Heart left ventricle (tissue), 16 donors: Measurements from ENCODE around the gene UBTD1. TPM values are rescaled to one million over a fixed set of nuclear protein-coding genes. Genes with fewer than 3 reads are reported as not detected.

ENCODE experiments used
- ATAC-seq, 4 donors: fragments of 200-7000 bp; cut with Tn5 transposase; one replicate each; pipeline ENCODE4 v1.9.1; 2020 to 2022; ENCODE audit warnings: moderate library complexity in 4 of 4, mild to moderate bottlenecking in 3 of 4, moderate number of reproducible peaks in 1 of 4
- DNase-seq, 5 donors: peaks; one replicate each; pipeline ENCODE4 v3.0.0-alpha.2; 2020
- H3K27ac ChIP-seq, 12 donors: fragments of 200-600 bp; sonication (generic) in 4 of 12; one replicate each; pipeline versions ENCODE4 v1.5.0 to v1.8.0; 2016 to 2022; ENCODE audit warnings: mild to moderate bottlenecking in 2 of 12
- H3K27me3 ChIP-seq, 9 donors: fragments of 200-600 bp; sonication (generic) in 2 of 9; one replicate each; pipeline versions ENCODE4 v1.5.1 to v1.8.0; 2016 to 2022; ENCODE audit warnings: mild to moderate bottlenecking in 3 of 9
- H3K36me3 ChIP-seq, 9 donors: fragments of 200-600 bp; sonication (generic) in 2 of 9; one replicate each; pipeline versions ENCODE4 v1.5.0 to v1.8.0; 2018 to 2022; ENCODE audit warnings: mild to moderate bottlenecking in 2 of 9
- H3K4me1 ChIP-seq, 12 donors: fragments of 200-600 bp; sonication (generic) in 4 of 12; one replicate each; pipeline versions ENCODE4 v1.5.0 to v1.8.0; 2016 to 2022; ENCODE audit warnings: mild to moderate bottlenecking in 3 of 12
- H3K4me3 ChIP-seq, 12 donors: fragments of 200-600 bp; sonication (generic) in 4 of 12; one replicate each; pipeline versions ENCODE4 v1.5.0 to v1.8.0; 2017 to 2022; ENCODE audit warnings: mild to moderate bottlenecking in 9 of 12, moderate library complexity in 4 of 12
- H3K9me3 ChIP-seq, 12 donors: fragments of 200-600 bp; sonication (generic) in 4 of 12; one replicate each; pipeline versions ENCODE4 v1.5.0 to v1.8.0; 2016 to 2022; ENCODE audit warnings: mild to moderate bottlenecking in 1 of 12
- CTCF ChIP-seq, 12 donors: fragments of 200-600 bp; sonication (generic) in 4 of 12; IDR thresholded peaks; one replicate each; pipeline versions ENCODE4 v1.5.0 to v1.8.0; 2018 to 2022; ENCODE audit warnings: antibody characterized with exemption in 12 of 12, mild to moderate bottlenecking in 5 of 12
- POLR2A ChIP-seq, 2 donors: fragments of 450-650 bp; IDR thresholded peaks; one replicate each; pipeline ENCODE4 v1.6.1; 2017; ENCODE audit warnings: antibody characterized with exemption in 2 of 2, mild to moderate bottlenecking in 2 of 2, moderate library complexity in 2 of 2
- WGBS, 4 donors: extraction: QIAGEN DNeasy Blood & Tissue Kit in 2 of 4; methylation state at CpG; one replicate each; pipeline versions ENCODE4 v1.1.5 to v1.1.7; 2013 to 2018; 5-methylcytosine and 5-hydroxymethylcytosine counted together
- intact Hi-C, 10 donors: fragments of 100-400 bp; cut with DNase I; formaldehyde crosslinking; loops; one replicate each; pipeline versions ENCODE4 v1.11.1 to v1.14.2; 2022
- polyA plus RNA-seq, 2 donors: library from polyadenylated mRNA; stranded (reverse); fragments of 200-250 nt; gene quantifications; one replicate each; pipeline ENCODE4 v1.2.3, GENCODE V29; 2013
- total RNA-seq, 9 donors: library from RNA; depleted of rRNA in 2 of 9; stranded (reverse); fragments of >200 nt in 2 of 9; fragmentation: NEBNext Ultra II Directional in 3 of 9; extraction: Animal tissue kit (Norgen Biotek cat#: 25700) in 3 of 9; gene quantifications; one replicate each; pipeline versions ENCODE4 v1.1.0 to v1.2.4, GENCODE V29; 2016 to 2023
- donor health status: ischemic (EF 13 %, LVEDD 7.1; RV severe dilation, severe dysfunction).
- donor health status: healthy with polysubstance abuse.
- donor health status: DM: no; HTN: yes; CAD: no.
- donor health status: DM: no; HTN: no; CAD: no.
- donor health status: ischemic (EF 25% LVEDD 6.9; RV normal size, moderate dysfunction).
- donor health status: ischemic (EF 25% LVEDD 5.7; RV mildly dilated, moderate dysfunction).
- donor health status: healthy.
- donor health status: DM: yes; HTN: yes; CAD: no.
- donor health status: ischemic (EF 35%, LVEDD 5.7; RV mildly dilated, moderate dysfunction).
- donor health status: nonischemic (EF 11% LVEDD 7.7; RV severe dilation, severe dysfunction).
- donor health status: DM: yes; HTN: yes; CAD: no.
- donor health status: PGD.
- donor health status: ischemic (EF 29% LVEDD 5.4; RV normal size, mild dysfunction).
- donor health status: nonischemic (EF 23%, LVEDD 6.1; RV moderate dilation, normal function).

The UBTD1 gene
- total and polyA plus RNA-seq, 11 donors = 18.2 to 49.7 (median 28.2) TPM

GRCh38 chr10:97572214-97572989 is 73.7 kb downstream of the UBTD1 start, which contains the start of gene ANKRD2:
ANKRD2 (plus strand) TSS chr10:97572779; CDS start chr10:97572789, 10 bp downstream.
- DNase-seq = peak; percentile 82 to 92 (median 87)
- Histone ChIP-seq H3K4me1 (peaks cover 0 to 50% (median 24%) of the 10 kb centered on the region in 12 donors), H3K27me3 (no peaks in the 10 kb centered on the region), H3K4me3 (peak within 1 kb of the TSS in 9 of 12 donors; percentile 13 to 43 (median 36)), H3K27ac (peak within 1 kb of the TSS; percentile 71 to 95 (median 88)), H3K36me3 (peaks cover 0 to 36% (median 32%) of the 10 kb centered on the region in 9 donors), H3K9me3 (no peaks in the 10 kb centered on the region)
- peak; percentile 64 to 76 (median 72) for ATAC-seq
- peak; percentile 69 to 85 (median 80) for TF ChIP-seq CTCF (IDR thresholded peaks at IDR 0.05)
- TF ChIP-seq POLR2A (IDR thresholded peaks at IDR 0.05) = no peak
- intact Hi-C loops = loop anchor here in 9 of 10 donors (1.0 to 5.0 kb wide), 5 partner anchors 38 to 160 kb away; no protein-coding TSS in a partner anchor
- WGBS, 4 donors = 62 to 66% (median 65%) methylated on average over 13 to 16 of the region's 16 CpGs

- Histone ChIP-seq H3K9me3 (no peaks in the 10 kb centered on the region), H3K36me3 (peaks cover 0 to 34% (median 30%) of the 10 kb centered on the region in 9 donors), H3K27me3 (no peaks in the 10 kb centered on the region), H3K4me3 (peak overlapping the region in 8 of 12 donors; percentile 20 to 43 (median 37)), H3K27ac (peak overlapping the region; percentile 64 to 95 (median 88)), H3K4me1 (peaks cover 0 to 50% (median 24%) of the 10 kb centered on the region in 12 donors)
- whole genome bisulfite sequencing, 4 donors = 71 to 91% (median 86%) methylated on average over 2 of the region's 2 CpGs
- intact Hi-C loops = loop anchor here in 8 of 10 donors (2.0 to 5.0 kb wide), 4 partner anchors 38 to 159 kb away; no protein-coding TSS in a partner anchor
- TF ChIP-seq CTCF (IDR thresholded peaks at IDR 0.05) = no peak
- no peak for TF ChIP-seq POLR2A (IDR thresholded peaks at IDR 0.05)
- ATAC-seq = peak in 3 of 4 donors; percentile 2 to 29 (median 26)
- peak in 1 of 5 donors; percentile 58 for DNase-seq
Observed at GRCh38 chr10:97573021-97573420, 74.3 kb downstream of the UBTD1 start.

DNA sequence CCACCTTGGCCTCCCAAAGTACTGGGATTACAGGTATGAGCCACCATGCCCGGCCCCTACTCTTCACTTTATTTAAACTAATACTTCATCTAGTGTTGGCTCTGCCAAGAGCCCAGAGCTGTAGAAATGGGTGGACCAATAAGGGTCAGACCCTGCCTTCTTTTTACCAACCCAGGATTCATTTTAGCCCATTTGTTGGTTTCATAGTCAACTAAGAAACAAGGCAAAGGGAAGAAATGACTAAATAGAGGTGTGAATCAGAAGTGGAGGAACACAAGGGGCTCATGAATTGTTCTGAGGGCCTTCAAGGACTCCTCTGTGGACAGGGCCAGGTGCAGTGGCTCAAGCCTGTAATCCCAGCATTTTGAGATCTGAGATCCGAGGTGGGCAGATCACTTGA is 74.9 kb downstream of the UBTD1 start:
- Histone ChIP-seq H3K27ac (peak overlapping the region; percentile 71 to 95 (median 88)), H3K27me3 (no peaks in the 10 kb centered on the region), H3K4me3 (peak overlapping the region in 7 of 12 donors; percentile 13 to 43 (median 38)), H3K4me1 (peaks cover 0 to 50% (median 24%) of the 10 kb centered on the region in 12 donors), H3K36me3 (peaks cover 0 to 28% (median 23%) of the 10 kb centered on the region in 9 donors), H3K9me3 (no peaks in the 10 kb centered on the region)
- TF ChIP-seq CTCF (IDR thresholded peaks at IDR 0.05) = no peak
- no peak for TF ChIP-seq POLR2A (IDR thresholded peaks at IDR 0.05)
- no peak for DNase-seq
- intact Hi-C loops = loop anchor here in 9 of 10 donors (1.0 to 5.0 kb wide), 6 partner anchors 23 to 159 kb away; no protein-coding TSS in a partner anchor
- ATAC-seq = no peak
- 65 to 83% (median 77%) methylated on average over 2 of the region's 2 CpGs for WGBS, 4 donors
